H1 (cell line): Measurements from ENCODE around the gene NDUFB10.

Experiments
- CREB1 ChIP-seq: IDR thresholded peaks from 2 replicates; pipeline ENCODE4 v1.6.1; 2012; ENCODE audit warnings: inconsistent platforms
- CTCF ChIP-seq, 3 experiments: IDR thresholded peaks; 1 replicate in 2 of 3; 2 replicates in 1 of 3; pipeline versions ENCODE4 v1.5.1 to v1.6.1; 2011; ENCODE audit warnings: low read length in 3 of 3, mild to moderate bottlenecking in 3 of 3, inconsistent platforms in 2 of 3, low read depth in 1 of 3, moderate library complexity in 1 of 3; ENCODE audit not compliant: insufficient read depth in 1 of 3; ENCODE audit errors: control extremely low read depth in 1 of 3
- EZH2 ChIP-seq: fragments of 200-600 bp; sonication (generic); IDR thresholded peaks from 2 replicates; pipeline ENCODE4 v1.7.1; 2012; ENCODE audit warnings: low read depth, mild to moderate bottlenecking, moderate library complexity, low read length, inconsistent platforms; ENCODE audit not compliant: severe bottlenecking
- HDAC2 ChIP-seq, 2 experiments: fragments of 300-600 bp in 1 of 2; sonication (generic) in 1 of 2; IDR thresholded peaks; 2 replicates each; pipeline ENCODE4 v1.6.1; 2011 to 2012; ENCODE audit warnings: low read depth in 2 of 2, low read length in 2 of 2, mild to moderate bottlenecking in 2 of 2, moderate library complexity in 2 of 2, borderline replicate concordance in 1 of 2, inconsistent platforms in 1 of 2
- KDM1A ChIP-seq: fragments of 200-600, 300-600 bp; sonication (generic); IDR thresholded peaks from 2 replicates; pipeline ENCODE4 v1.7.1; 2016; ENCODE audit warnings: mild to moderate bottlenecking, low read length, borderline replicate concordance
- KDM5A ChIP-seq: fragments of 200-600 bp; IDR thresholded peaks from 2 replicates; pipeline ENCODE4 v1.7.1; 2012; ENCODE audit warnings: mild to moderate bottlenecking, low read length, inconsistent platforms, mixed read lengths
- MAX ChIP-seq: IDR thresholded peaks from 2 replicates; pipeline ENCODE4 v1.6.1; 2012; ENCODE audit warnings: inconsistent platforms
- RFX5 ChIP-seq: IDR thresholded peaks from 2 replicates; pipeline ENCODE4 v1.6.1; 2011; ENCODE audit warnings: low read depth, low read length, improper control_type of control experiment, borderline replicate concordance
- SP1 ChIP-seq: IDR thresholded peaks from 2 replicates; pipeline ENCODE4 v1.6.1; 2011; ENCODE audit warnings: low read depth, low read length
- SUZ12 ChIP-seq: fragments of 200-600 bp; sonication (generic); IDR thresholded peaks from 2 replicates; pipeline ENCODE4 v1.6.1; 2012; ENCODE audit warnings: mild to moderate bottlenecking, inconsistent platforms, low read length, moderate library complexity, mixed read lengths

- no peak for TF ChIP-seq RFX5
- TF ChIP-seq KDM5A: no peak
- no peak for TF ChIP-seq CTCF (IDR thresholded peaks at IDR 0.05; ENCODE audit: control extremely low read depth in 1 of 3, insufficient read depth in 1 of 3, low read depth in 1 of 3, low read length in 3 of 3)
- no peak for TF ChIP-seq MAX
- TF ChIP-seq CREB1: no peak
- TF ChIP-seq SP1: no peak
- no peak for TF ChIP-seq EZH2
- no peak for TF ChIP-seq HDAC2 (IDR thresholded peaks at IDR 0.05; ENCODE audit: borderline replicate concordance in 1 of 2, low read depth in 2 of 2, low read length in 2 of 2)
- TF ChIP-seq KDM1A: no peak
- no peak for TF ChIP-seq SUZ12
Observed at GRCh38 chr16:1976216-1976520, 16.8 kb downstream of the NDUFB10 start.
